ENCODE data around the gene ZFHX3.
A peak's percentile ranks its signal among the peaks of the same experiment; 100 is the strongest.

Gene ZFHX3

DNA sequence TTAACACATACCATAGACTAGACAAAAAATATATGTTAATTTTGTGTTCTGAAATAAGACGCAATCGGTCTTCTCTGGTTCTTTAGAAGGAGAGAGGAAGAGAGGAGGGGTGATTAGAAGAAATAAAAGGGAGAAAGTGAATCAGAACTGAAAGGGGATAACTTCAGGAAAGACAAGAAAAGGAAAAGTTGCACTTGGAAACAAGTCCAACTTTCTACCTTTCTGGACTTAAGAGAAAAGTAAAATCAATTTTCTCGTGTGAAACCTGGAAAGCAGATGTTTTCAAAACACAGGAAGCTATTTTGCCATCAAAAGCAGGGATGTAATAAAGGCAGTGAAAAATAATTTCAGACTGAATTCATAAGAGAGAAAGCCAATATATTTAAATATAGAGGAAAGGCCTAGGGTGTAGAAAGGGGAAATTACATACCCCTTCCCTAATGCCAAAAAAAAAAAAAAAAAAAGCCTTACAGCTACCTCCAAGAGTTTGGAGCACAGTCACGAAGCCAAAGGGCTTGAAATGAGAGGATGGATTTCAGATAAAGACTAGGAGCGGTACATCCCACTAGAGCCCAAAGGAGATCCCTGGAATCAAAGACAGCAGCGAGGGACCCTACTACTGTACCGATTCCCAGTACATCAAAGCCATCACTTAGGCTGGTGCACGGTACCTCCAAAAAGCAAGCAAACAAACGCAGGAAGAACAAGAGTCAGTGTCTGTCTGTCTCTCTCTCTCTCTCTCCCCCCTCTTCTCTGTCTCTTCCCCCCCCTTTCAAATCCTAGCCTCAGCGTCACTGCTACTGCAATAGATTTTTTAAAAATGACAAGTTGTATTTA lies 12.1 kb upstream of the ZFHX3 start:
- Histone ChIP-seq H3K27me3 (peaks cover 98% of the 10 kb centered on the region), H3K36me3 (no peaks in the 10 kb centered on the region), H3K9me3 (no peaks in the 10 kb centered on the region), H3K27ac (no peak overlapping the region), H3K4me1 (ENCODE audit: control insufficient read depth in 1 of 2, insufficient read depth in 1 of 2, low read depth in 1 of 2, low read length in 1 of 2) (peaks cover 18 to 21% of the 10 kb centered on the region in 2 experiments), H3K4me3 (ENCODE audit: low read depth in 1 of 2, low read length in 1 of 2) (no peak overlapping the region)
- TF ChIP-seq, protein P1, sequence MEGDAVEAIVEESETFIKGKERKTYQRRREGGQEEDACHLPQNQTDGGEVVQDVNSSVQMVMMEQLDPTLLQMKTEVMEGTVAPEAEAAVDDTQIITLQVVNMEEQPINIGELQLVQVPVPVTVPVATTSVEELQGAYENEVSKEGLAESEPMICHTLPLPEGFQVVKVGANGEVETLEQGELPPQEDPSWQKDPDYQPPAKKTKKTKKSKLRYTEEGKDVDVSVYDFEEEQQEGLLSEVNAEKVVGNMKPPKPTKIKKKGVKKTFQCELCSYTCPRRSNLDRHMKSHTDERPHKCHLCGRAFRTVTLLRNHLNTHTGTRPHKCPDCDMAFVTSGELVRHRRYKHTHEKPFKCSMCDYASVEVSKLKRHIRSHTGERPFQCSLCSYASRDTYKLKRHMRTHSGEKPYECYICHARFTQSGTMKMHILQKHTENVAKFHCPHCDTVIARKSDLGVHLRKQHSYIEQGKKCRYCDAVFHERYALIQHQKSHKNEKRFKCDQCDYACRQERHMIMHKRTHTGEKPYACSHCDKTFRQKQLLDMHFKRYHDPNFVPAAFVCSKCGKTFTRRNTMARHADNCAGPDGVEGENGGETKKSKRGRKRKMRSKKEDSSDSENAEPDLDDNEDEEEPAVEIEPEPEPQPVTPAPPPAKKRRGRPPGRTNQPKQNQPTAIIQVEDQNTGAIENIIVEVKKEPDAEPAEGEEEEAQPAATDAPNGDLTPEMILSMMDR (IDR thresholded peaks at IDR 0.05) = no peak

DNA sequence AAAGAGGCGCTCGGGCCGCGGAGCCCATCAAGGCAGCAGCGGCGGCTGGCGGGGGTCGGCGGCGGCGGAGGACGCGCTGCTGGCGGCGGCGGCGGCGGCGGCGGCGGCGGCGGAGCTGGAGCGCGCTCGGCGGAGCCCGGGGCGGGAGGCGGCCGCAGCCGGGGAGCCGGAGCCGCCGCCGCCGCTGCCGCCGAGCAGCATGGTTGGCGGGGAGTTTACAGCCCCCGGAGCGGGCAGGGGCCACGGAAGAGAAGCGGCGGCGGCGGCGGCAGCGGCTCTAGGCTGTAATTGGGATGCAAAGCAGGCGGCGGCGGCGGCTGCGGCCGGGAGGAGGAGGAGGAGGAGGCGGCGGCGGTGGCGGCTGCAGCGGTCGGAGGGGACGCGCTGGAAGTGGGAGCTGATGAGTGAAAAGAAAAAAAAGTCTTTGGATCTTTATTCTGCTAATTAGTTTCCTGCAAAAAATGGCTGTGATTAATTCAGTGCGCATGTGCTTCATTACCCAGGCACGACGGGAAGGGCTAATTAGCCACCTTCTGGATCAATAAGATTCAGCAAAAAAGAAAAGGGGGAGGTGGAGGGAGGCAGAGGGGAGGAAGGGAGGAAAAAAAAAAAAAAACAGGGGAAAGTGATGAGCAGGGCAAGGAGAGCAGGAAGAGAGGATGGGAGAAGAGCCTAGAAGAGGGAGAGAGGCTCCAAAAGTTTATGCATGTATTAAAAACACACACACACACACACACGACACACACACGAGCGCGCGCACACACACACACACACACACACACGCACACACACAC lies 10.9 kb upstream of the ZFHX3 start:
- TF ChIP-seq, protein P1 (IDR thresholded peaks at IDR 0.05) = no peak
- Histone ChIP-seq H3K4me1 (ENCODE audit: control insufficient read depth in 1 of 2, insufficient read depth in 1 of 2, low read depth in 1 of 2, low read length in 1 of 2) (peaks cover 18 to 21% of the 10 kb centered on the region in 2 experiments), H3K27me3 (peaks cover 98% of the 10 kb centered on the region), H3K36me3 (no peaks in the 10 kb centered on the region), H3K9me3 (no peaks in the 10 kb centered on the region), H3K27ac (no peak overlapping the region), H3K4me3 (ENCODE audit: low read depth in 1 of 2, low read length in 1 of 2) (peak overlapping the region; percentile 46 to 63)

- no peaks in the 10 kb centered on the region for H3K36me3 ChIP-seq
- peaks cover 18 to 21% of the 10 kb centered on the region in 2 experiments for H3K4me1 ChIP-seq (ENCODE audit: control insufficient read depth in 1 of 2, insufficient read depth in 1 of 2, low read depth in 1 of 2, low read length in 1 of 2)
- peak overlapping the region; percentile 46 to 63 for H3K4me3 ChIP-seq (ENCODE audit: low read depth in 1 of 2, low read length in 1 of 2)
- peaks cover 98% of the 10 kb centered on the region for H3K27me3 ChIP-seq
- H3K9me3 ChIP-seq = no peaks in the 10 kb centered on the region
- H3K27ac ChIP-seq = no peak overlapping the region
- TF ChIP-seq, protein P1 (IDR thresholded peaks at IDR 0.05) = no peak
Measured at GRCh38 chr16:73058221-73058615, 10.3 kb upstream of the ZFHX3 start.

DNA sequence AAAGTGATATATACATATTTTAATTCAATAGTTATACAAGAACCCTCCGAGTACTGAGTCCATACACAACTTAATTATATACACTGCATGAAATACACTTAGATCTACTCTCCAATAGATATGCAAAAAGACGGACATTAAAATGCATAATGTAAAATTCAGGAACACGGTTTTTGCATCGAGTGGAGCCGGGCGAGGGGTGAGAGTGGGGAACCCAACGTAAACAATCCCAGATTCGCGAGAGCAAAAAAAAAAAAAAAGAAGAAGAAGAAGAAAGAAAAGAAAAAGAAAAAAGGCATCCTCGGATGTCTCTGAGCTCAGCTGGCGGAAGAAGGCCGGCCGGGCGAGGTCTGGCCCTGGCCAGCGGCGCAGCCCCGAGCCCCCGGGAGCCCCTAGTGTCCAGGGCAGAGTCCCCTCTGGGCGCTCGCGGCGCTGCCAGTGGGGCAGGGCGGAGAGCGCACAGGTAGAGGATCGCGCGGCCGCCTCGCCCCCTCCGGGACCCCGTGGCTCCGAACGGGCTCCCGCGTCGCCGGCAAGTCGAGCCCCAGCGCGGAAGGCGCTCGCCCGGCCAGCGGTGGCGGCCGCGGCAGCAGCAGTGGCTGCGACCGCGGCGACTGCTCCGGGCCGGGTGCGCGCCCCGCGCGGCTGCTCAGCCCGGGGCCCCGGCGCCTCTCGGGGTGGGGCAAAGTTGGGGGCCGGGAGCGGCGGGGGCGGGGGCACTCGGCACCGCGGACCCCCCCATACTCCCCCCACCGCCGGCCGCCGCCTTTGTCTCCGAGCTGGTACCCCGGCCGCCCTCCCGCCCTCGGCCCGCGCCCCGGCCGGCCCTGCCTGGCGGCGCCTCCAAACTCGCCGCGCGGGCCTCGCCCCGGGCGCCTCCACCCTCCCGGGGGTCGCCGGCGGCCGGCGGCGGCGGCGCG lies 9.6 kb upstream of the ZFHX3 start:
- TF ChIP-seq, protein P1 (IDR thresholded peaks at IDR 0.05) = no peak
- H3K27ac ChIP-seq = no peak overlapping the region
- peak overlapping the region; percentile 52 to 61 for H3K4me3 ChIP-seq (ENCODE audit: low read depth in 1 of 2, low read length in 1 of 2)
- peaks cover 98% of the 10 kb centered on the region for H3K27me3 ChIP-seq
- H3K4me1 ChIP-seq (ENCODE audit: control insufficient read depth in 1 of 2, insufficient read depth in 1 of 2, low read depth in 1 of 2, low read length in 1 of 2) = peaks cover 18 to 21% of the 10 kb centered on the region in 2 experiments
- H3K9me3 ChIP-seq = no peaks in the 10 kb centered on the region
- no peaks in the 10 kb centered on the region for H3K36me3 ChIP-seq

GRCh38 chr16:73056921-73057290 lies 9.0 kb upstream of the ZFHX3 start:
- H3K27ac ChIP-seq = no peak overlapping the region
- TF ChIP-seq, protein P1 (IDR thresholded peaks at IDR 0.05) = no peak
- H3K27me3 ChIP-seq = peaks cover 98% of the 10 kb centered on the region
- H3K4me1 ChIP-seq (ENCODE audit: control insufficient read depth in 1 of 2, insufficient read depth in 1 of 2, low read depth in 1 of 2, low read length in 1 of 2) = peaks cover 18 to 21% of the 10 kb centered on the region in 2 experiments
- H3K4me3 ChIP-seq (ENCODE audit: low read depth in 1 of 2, low read length in 1 of 2) = peak overlapping the region in 1 of 2 experiments; percentile 61
- H3K36me3 ChIP-seq = no peaks in the 10 kb centered on the region
- H3K9me3 ChIP-seq = no peaks in the 10 kb centered on the region
